NCI-H2107 treated with DMSO at 0.1 percent for 48 hours (cell line): ENCODE measurements around the gene KCNH2.

ENCODE experiments used
- DNase-seq: peaks from one replicate; lab custom pipeline; 2025; ENCODE audit not compliant: unreplicated experiment; lab: John Stamatoyannopoulos, UW

The KCNH2 gene

DNA sequence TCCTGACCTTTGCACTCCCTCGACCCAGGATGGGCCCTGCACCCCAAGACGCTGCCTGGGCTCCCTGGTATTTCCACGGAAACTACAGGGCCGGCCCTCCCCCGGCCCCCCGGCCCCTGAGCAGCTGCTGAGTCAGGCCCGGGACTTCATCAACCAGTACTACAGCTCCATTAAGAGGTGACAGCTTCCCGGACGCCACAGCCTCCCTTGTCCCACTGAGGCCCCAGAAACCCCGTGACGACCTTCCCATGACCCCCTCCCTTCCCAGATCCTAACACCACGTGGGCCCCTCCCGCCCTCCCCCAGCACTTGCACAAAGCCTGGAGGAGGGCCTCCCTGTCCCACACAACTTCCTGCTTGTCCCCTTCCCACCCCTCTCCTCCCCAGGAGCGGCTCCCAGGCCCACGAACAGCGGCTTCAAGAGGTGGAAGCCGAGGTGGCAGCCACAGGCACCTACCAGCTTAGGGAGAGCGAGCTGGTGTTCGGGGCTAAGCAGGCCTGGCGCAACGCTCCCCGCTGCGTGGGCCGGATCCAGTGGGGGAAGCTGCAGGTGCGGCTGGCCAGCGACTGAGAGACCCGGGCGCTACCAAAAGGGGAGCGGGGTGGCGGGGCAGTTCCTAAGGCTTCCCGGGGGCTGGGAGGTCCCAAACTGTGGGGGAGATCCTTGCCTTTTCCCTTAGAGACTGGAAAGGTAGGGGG is 18.4 kb upstream of the KCNH2 start:
- no peak for DNase-seq

GRCh38 chr7:150994838-150995510 is 16.9 kb upstream of the KCNH2 start:
- no peak for DNase-seq

GRCh38 chr7:150994141-150994837 is 16.2 kb upstream of the KCNH2 start:
- DNase-seq = no peak

- no peak for DNase-seq
Observed at GRCh38 chr7:150993511-150993910, 15.4 kb upstream of the KCNH2 start.

DNA sequence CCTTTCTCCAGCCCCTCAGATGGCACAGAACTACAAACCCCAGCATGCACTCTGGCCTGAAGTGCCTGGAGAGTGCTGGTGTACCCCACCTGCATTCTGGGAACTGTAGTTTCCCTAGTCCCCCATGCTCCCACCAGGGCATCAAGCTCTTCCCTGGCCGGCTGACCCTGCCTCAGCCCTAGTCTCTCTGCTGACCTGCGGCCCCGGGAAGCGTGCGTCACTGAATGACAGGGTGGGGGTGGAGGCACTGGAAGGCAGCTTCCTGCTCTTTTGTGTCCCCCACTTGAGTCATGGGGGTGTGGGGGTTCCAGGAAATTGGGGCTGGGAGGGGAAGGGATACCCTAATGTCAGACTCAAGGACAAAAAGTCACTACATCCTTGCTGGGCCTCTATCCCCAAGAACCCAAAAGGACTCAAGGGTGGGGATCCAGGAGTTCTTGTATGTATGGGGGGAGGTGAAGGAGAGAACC is 14.7 kb upstream of the KCNH2 start:
- no peak for DNase-seq

- no peak for DNase-seq
Observed at GRCh38 chr7:150992051-150992640, 14.0 kb upstream of the KCNH2 start.

DNA sequence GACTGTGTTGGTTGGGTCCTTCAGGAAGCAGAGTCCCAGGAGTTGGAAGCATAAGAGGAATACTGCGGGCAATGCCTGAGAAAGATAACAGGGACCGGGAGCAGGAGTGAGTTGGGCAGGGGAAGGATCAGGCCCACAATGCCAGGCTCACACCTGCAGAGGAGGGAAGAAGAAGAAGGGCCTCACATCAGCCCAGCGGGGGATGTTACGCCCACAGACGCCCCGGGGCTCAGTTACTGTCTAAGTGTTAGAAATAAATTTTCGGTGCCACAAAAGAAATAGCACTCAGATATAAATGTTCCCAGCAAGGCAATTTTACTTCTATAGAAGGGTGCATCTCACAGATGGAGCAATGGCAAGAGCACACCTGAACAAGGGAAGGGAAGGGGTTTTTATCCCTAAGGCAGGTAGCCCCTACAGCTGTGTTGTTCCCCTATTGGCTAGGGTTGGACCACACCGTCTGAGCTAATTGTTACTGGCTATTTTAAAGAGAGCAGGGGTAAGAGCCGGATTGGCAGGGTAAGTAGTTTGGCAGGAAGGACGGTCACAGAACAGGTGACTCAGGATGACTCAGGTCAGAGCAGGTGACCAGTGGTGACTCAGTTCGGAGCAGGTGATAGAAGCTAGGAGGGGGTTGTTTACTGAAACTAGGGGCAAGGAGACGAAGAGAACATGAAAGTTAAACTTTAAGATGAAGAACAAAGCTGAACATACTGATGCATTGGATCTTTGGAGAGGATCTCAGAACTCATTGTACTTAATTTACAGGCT is 12.5 kb upstream of the KCNH2 start, which contains the start of gene NOS3:
Gene NOS3 (plus strand): TSS at position 602 of the 771 bp plus-strand sequence. CDS start 2,787 bp downstream, outside the sequence.
- no peak for DNase-seq

DNA sequence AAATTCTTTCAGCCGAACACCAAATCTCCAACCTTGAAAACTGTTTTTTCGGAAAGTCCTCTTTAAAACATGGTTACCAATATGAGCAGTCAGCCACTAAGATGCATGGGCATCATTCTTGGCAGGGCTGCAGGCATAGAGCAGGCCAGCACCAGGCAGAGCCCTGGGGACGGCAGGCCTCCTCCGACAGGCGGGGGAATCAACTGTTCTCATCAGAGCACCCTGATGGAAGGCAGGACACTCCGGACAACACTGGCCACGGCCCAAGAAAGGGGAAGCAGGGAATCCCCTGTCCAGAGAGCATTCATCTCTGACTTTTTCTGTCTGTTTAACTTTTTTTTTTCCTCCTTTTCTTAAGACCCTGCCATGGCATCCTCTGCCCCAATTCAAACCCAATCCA is 11.3 kb upstream of the KCNH2 start:
- DNase-seq = no peak

- DNase-seq = peak; percentile 51
Observed at GRCh38 chr7:150988230-150989226, 10.4 kb upstream of the KCNH2 start.

DNA sequence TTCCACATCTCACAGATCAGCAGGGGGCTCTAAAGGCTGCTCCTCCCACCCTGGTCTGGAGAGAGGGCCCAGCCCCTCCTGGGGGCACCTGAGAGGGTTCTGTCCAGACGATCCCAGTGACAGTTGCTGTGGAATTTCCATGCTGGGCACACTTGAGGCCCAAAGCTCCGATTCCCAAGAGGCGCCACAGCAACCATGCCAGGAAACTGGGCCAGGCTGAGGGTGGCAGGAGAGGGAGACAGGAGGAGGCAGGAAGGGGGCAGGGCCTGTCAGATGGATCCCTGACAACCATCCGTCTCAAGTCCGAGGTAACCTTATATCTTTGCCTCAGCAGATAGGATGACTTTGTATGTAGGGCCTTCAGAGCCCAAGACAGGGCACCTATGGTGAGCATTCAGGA is 8.4 kb upstream of the KCNH2 start:
- DNase-seq = no peak

- DNase-seq = peak; percentile 63
Observed at GRCh38 chr7:150986099-150986512, 8.0 kb upstream of the KCNH2 start.

- no peak for DNase-seq
Observed at GRCh38 chr7:150983893-150984368, 5.8 kb upstream of the KCNH2 start.

GRCh38 chr7:150982351-150982750 is 4.2 kb upstream of the KCNH2 start:
- no peak for DNase-seq

- no peak for DNase-seq
Observed at GRCh38 chr7:150981644-150982043, 3.5 kb upstream of the KCNH2 start.

GRCh38 chr7:150980663-150981062 is 2.5 kb upstream of the KCNH2 start:
- peak; percentile 45 for DNase-seq

DNA sequence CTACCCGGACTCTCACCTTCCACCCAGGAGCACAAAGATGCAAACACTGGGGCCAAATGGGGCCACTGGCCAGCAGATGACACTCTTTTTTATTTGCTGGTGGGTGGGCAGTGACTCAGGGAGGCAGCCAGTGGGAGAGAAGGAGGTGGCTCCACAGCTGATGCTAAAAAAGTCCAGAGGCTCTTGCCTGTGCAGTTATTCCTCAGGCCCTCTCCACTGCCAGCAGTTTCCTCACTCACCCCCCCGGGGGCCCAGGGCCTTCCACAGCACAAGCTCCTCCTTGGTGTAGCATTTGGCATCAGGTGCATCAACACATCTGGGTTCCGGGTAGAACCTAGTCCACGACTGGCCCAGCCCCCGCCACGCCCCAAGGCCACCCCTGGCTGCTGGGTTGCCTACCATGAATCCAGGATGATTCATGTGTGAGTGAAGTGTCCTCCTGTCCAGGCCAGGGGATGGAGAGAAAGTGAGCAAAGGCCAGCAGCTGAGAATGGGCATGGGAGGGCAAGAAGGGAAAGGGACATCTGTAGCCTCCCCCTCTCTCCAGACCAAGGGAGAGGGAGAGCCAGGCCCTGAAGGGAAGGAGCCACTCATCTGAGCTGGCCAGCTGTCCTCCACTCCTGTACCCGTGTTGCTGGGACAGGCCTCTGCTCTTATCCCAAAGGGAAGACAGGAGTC is 1.7 kb upstream of the KCNH2 start:
- no peak for DNase-seq

GRCh38 chr7:150977382-150978125 is 567 bp downstream of the KCNH2 start:
- no peak for DNase-seq
